Stimulated activated CD4-positive, alpha-beta T cell treated with anti-CD3 and anti-CD28 coated beads, TNF-alpha, amount 100 ng/mL, for 24 hours (primary cell): ENCODE results near the gene HOXB13.
A peak's percentile ranks its signal among the peaks of the same experiment; 100 is the strongest.
"Not testable (repeated sequence)": the region's sequence is repeated elsewhere in the genome, so short reads cannot be mapped to it uniquely, and the experiment has no call there.

Experiments used
- DNase-seq, 3 experiments: peaks; one replicate each; pipeline ENCODE4 v3.0.0-alpha.2; 2020; ENCODE audit warnings: low read depth in 3 of 3

The HOXB13 gene

GRCh38 chr17:48726916-48727286 is 1.6 kb downstream of the HOXB13 start:
- no peak for DNase-seq

GRCh38 chr17:48726114-48726915 is 2.2 kb downstream of the HOXB13 start:
- DNase-seq: no peak

- no peak for DNase-seq
Measured at GRCh38 chr17:48725288-48726064, 3.1 kb downstream of the HOXB13 start.

- no peak for DNase-seq
Measured at GRCh38 chr17:48725004-48725287, 3.6 kb downstream of the HOXB13 start.

GRCh38 chr17:48724251-48725003 is 4.1 kb downstream of the HOXB13 start:
- peak; percentile 57 to 83 (median 60) for DNase-seq

- no peak for DNase-seq
Measured at GRCh38 chr17:48723423-48724250, 4.9 kb downstream of the HOXB13 start.

- DNase-seq: no peak
Measured at GRCh38 chr17:48722915-48723422, 5.6 kb downstream of the HOXB13 start, which contains the start of gene PRAC2. Gene PRAC2, plus strand, starts transcription at chr17:48723185. Its CDS starts 1,226 bp downstream, at chr17:48724411.

- DNase-seq: no peak
Measured at GRCh38 chr17:48722201-48722907, 6.2 kb downstream of the HOXB13 start, which contains the start of gene PRAC1. Gene PRAC1, minus strand, starts transcription at chr17:48722518. Its CDS starts 126 bp downstream, at chr17:48722392.

- DNase-seq: no peak
Measured at GRCh38 chr17:48721009-48721402, 7.5 kb downstream of the HOXB13 start.

- DNase-seq: no peak
Measured at GRCh38 chr17:48720266-48721008, 8.1 kb downstream of the HOXB13 start.

GRCh38 chr17:48719642-48720265 is 8.8 kb downstream of the HOXB13 start:
- DNase-seq: no peak

- no peak for DNase-seq
Measured at GRCh38 chr17:48718761-48719641, 9.5 kb downstream of the HOXB13 start.

GRCh38 chr17:48718227-48718760 is 10.3 kb downstream of the HOXB13 start:
- DNase-seq: no peak

GRCh38 chr17:48717367-48718226 is 11.0 kb downstream of the HOXB13 start:
- DNase-seq: no peak

- DNase-seq: not testable (repeated sequence)
Measured at GRCh38 chr17:48716549-48716948, 12.0 kb downstream of the HOXB13 start.

- DNase-seq: no peak
Measured at GRCh38 chr17:48715496-48716399, 12.8 kb downstream of the HOXB13 start.
